Stimulated activated CD4-positive, alpha-beta T cell treated with anti-CD3 and anti-CD28 coated beads, Interleukin-15, amount 100 ng/mL, for 48 hours (primary cell): ENCODE data around the gene NRM.
"Not testable (repeated sequence)": the region's sequence is repeated elsewhere in the genome, so short reads cannot be mapped to it uniquely, and the experiment has no call there.

Experiments used
- DNase-seq, 2 donors: peaks; one replicate each; pipeline ENCODE4 v3.0.0-alpha.2; 2020; ENCODE audit warnings: low read depth in 2 of 2

Gene NRM

DNA sequence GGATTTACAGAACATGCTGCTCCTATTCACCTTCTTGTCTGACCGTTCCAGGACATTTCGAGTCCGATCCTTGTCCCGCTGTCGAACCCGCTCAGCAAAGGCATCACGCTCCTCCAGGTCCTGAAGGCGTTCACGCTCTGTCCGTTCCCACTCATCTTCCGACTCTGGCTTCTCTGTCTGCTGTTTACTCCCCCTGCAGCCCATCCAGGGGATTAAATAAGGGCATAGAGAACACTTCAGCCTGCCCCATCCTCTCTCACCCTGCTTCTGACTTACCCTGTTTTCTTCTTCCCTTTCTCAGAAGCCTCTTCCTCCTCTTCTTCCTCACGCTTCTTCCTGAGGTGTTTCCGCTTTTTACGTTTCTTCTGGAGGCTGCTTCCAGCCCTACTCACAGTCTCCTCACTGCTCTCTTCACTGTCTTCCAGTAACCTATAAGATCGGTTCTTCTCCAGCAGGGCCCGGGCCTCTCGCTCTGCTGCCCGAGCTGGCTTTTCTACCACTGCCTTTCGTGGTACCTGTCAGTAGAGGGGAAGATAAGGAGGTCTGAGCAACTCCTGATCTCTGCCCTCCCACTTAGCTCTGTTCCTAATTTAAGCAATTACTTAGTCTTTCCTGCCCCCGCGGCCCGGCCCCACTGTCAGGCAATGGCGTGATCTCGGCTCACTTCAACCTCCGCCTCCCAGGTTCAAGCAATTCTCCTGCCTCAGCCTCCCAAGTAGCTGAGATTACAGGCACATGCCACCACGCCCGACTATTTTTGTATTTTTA is 19.8 kb downstream of the NRM start:
- DNase-seq = no peak

DNA sequence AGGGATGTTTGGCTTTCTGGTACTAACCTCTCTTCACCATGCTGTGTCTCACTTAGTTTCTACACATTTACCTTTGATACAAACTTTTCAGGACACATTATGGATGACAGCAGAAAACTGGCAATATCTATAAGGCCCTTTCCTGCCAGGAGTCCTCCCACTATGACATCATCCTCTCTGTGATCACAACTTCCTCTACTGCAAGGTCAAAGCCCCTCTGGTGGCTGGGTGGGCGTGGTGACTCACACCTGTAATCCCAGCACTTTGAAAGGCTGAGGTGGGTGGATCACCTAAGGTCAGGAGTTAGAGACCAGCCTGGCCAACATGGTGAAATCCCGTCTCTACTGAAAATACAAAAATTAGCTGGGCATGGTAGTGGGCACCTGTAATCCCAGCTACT is 24.5 kb downstream of the NRM start:
- peak in 1 of 2 donors; percentile 29 for DNase-seq

DNA sequence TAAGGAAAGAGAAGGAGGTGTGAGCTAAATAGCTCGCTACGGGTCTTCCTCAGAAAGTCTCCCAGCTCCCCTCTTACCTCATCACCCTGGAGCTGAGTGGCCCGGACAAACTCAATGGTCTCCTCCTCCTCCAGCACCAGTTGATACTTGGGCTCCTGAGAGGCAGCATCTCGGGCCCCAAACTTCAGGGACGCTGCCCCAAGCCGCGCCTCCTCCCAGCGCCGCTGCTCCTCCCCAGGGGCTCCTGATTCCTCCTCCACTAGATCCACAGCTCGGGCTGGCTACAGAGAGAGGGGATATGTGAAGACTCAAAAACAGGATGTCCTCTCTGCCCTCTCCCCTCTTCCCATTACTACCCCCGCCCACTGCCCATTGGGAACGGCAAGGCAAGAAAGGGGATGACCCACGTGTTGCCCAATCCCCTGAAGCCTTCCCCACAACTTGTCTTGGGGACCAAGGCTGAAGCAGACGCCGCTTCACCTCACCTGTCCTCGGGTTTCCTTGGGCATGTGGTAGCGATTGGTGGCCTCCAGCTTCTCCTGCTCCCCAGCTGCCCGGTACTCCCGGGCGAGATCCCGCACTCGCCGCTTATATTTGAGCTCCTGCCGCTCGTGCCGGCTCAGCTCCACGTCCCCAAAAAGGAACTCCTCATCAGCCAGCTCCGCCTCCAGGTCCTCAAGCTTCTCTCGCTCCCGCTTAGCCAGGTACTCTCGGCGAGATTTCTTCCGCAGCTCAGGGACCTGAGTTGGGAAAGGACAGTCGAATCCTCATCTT is 25.6 kb downstream of the NRM start:
- DNase-seq = no peak

DNA sequence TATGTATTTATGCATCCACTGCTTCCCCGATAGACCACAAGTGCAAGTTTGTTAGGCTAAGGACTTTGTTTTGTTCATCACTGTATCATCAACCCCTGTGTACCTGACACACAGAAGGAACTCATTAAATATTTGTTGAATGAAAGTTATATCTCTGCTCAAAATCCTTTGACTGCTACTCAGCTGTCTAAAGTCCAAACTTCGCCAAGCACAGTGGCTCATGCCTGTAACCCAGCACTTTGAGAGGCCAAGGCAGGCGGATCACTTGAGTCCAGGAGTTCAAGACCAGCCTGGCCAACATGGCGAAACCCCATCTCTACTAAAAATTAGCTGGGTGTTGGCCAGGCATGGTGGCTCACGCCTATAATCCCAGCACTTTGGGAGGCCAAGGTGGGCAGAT is 32.9 kb downstream of the NRM start:
- DNase-seq = not testable (repeated sequence)

DNA sequence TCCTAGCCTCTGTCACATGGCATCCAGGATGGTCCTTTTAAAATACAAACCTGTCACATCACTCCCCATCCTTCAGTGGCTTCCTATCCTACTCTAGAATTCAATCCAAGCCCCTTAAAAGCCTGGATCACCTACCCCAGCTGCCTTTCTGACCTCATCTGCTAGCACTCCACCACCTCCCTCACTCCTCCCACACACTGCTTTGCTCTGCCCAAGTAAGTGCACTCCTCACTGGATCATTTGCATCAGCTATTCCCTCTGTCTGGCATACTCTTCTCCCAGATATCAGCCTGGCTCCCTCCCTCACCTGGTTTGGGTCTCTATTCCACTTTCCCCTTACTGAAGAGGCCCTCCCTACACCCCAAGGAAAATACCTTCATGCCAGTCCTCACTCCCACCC is 33.3 kb downstream of the NRM start:
- DNase-seq = no peak

DNA sequence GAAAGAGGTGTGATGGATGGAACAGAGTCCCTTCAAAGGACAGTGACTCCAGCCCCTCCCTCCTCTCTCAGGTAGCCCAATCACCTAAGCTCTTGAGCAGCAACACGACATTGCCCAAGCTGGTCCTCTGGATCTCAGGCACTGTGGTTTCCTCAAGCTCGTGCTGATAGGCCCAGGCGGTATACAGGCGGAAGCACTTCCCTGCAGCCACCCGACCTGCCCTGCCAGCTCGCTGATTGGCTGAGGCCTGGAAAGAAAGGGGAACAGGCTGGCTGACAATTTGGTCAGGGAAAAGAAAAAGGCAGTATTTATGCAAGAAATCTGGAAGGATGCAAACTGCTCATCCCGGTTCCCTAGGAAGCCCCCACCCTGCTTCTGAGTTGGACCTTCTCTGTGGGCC is 34.3 kb downstream of the NRM start:
- no peak for DNase-seq

DNA sequence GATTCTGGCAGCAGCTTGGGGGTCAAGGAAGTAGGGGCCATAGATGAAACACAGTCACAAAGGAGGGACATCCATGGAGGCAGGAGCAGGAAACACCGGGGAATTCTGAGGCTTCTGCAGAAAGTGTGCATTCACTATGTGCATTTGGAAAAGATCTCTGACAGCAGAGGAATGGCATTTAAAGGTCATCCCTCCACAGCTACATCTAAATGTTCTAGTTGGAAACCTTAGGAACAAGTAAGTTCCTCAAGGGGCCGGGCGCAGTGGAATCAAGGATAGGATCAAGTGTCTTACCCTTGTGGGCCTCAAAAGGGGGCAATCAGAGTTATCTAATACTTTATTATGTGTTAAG is 35.1 kb downstream of the NRM start:
- no peak for DNase-seq

DNA sequence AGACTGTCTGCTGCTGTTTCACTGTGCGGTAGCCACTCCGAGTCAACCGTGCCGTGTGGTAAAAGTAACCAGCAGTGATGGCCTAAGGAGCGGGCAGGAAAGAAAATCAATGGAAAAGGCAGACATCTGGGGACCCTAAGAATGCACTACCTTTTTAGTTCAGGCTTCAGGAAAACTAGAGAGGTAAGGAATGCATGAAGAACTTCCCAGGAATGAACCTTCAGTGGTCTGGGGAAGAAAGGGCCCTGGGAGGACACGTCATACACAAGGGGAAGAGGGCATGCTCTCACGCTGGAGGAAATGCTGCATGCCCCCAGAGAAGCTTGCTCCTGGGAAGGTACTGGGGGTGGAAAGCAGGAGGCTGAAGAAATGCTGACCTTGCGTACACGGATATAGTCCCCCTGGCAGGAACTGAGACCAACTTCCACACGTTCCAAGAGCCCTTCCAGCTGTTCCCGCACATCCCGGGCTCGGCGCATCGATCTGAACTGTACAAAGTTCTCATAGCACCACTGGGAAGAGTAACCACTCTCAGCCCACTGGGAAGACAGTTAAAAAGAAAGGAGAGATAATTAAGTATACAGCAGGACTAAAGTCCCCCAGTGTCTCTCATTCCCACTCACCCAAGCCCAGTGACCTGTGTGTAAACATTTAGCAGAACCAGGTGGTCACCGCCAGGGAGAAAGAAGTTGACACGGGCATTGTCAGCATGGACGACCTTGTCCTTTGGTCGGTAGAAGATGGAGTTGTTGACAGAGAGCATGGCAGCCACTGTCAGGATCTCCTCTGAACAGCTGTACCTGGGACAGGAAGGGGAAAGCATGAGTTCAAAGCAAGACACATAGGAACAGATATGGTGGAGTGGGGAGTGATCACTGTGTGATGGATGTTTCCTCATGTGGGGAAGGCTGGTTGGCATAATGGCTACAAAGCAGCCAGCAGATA is 35.7 kb downstream of the NRM start:
- no peak for DNase-seq

DNA sequence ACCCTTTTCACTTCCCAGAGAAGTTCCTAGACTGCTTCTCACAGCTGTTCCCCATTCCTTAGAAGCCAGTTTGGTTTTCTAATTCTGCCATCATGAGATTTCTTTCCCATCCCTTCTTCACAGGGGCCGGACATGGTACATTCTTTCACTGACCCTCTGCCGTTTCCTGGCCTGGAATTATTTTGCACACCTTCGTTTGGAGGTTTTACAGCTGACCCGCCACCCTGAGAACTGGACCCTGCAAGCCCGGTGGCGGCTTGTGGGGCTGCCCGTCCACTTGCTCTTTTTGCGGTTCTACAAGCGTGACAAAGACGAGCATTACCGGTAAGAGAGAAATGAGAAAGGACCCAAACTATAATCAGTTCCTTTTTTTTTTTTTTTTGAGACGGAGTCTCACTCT is 39.6 kb downstream of the NRM start:
- no peak for DNase-seq

DNA sequence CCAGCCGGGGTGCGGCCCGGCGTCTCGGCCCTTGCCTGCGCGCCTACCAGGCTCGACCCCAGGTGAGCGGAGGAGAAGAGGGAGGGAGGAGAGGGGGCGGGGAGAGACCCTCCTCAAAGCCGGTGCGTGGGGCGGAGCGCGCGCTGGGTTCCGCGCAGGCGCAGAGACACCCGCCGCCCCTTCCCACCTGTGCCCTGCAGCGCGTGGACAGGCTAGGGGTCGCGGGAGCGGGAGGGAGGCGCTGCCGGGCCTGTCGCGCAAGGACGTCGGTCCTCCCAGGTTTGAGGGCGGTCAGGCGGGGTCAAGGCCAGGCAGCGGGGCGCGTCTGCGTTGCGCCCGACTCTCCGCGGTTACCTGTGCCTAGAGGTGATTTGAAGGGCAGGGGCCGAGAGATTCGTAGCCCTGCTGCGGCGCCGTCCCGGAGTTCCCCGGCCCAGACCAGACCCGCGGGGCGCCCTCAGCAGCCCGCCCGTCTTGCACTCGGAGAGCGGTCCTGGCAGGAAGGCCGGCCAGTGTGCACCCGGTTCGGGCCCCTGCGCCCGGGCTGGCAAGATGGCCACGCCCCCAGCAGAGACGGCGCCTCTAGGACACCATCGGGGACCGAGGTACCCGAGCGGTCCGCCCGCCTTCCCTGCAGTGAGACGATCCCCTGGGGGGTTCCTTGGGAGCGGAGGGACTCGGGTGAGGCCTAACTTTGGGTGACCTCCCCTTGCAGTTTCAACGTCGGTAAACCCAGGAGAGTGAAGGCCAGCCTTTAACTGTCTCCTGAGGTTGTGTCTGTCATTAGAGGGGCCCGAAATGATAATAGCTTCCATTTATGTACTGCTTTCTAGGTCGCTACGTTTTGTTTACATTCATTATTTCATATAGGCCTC is 43.3 kb downstream of the NRM start:
- peak; percentile 60 to 63 for DNase-seq

DNA sequence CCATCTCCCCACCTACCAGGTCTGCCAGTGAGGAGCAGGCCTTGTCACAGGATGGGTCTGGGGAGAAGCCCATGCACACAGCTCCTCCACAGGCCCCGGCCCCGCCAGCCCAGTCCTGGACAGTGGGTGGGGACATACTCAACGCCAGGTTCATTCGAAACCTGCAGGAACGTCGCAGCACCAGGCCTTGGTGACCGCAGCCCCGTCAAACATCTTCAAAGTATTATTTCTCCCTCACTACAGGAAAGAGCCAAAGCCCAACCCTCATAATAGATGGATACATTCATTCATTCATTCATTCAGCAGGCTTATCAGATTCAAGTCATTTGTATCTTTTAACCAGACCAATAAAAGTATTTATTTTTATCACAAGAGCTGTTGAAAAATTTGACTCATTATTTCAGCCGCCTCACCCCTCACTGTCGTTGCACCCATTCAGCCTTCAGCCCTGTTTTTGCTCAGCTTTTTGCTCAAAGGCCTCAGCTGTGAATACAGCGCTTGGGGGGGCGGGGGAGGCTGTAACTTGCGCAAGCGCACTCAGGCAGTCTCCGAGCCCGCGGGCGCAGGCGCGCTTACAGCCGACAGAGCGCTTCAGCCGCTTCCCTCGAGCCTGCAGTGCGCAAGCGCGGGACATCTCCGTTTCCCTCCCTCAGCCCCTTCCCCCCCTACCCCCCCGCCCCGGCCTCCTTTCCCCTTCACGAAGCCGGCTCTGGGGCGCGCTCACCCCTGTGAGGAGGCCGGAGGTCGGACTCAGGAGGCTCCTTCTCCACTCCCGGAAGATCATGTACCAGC is 44.1 kb downstream of the NRM start, which contains the start of gene C6orf136:
C6orf136 (plus strand) TSS at position 684 of the 792 bp plus-strand sequence; CDS start at position 783, 99 bp downstream.
- peak; percentile 88 to 90 for DNase-seq

DNA sequence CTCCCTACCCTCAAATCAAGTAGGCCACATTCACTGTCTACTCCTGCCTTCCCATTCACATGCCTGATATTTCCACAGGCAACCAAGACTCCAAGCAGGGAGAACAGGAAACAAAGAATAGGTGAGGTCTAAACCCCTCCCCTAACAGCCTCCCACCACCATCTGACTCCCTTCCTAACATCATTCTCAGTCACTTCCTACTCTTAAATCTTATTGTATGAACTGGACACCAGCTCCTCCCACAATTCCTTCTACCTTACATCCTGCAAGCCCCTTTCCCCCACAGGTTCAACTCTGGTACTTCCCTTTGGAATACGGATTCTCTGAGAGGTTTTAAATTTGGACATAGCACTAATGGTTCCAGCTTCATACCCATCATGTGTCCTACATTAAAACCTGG is 44.8 kb downstream of the NRM start:
- DNase-seq = no peak

DNA sequence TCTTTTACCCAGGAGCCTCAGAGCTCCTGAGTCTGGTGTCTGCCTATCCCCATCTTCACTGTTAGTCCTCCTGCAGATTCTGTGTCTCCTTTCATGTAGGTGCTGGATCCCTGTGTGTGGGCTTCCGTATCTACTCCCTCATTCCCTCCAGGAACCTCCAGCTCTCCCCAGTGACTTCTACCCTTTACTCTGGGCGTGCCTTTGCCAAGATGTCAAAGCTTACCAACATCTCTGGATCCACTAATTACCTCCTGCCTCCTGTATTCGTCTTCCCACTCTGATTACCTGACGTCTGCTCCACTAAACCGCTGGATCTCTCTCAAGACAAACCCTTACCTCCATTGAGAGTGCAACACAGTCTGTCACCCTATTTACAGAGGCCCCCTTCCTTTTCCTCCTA is 46.0 kb downstream of the NRM start:
- no peak for DNase-seq

DNA sequence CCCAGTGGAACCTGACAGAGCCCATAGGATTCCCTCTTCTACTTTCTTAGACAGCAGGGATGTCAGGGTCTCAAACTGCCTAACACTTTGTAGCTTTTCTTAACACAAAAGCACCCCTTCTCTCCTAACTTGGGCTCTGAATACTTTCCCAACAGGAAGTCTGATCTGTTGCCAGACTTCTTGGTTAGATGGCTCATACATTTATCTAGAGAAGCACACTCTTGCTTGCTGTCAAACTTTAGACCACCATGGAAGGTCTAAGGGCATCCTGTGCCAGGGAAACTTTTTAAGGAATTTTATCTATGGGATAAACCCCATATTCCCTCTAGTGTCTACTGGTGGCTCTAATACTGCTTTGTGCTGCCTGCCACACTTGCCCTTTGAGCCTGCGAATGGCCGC is 47.1 kb downstream of the NRM start:
- no peak for DNase-seq

DNA sequence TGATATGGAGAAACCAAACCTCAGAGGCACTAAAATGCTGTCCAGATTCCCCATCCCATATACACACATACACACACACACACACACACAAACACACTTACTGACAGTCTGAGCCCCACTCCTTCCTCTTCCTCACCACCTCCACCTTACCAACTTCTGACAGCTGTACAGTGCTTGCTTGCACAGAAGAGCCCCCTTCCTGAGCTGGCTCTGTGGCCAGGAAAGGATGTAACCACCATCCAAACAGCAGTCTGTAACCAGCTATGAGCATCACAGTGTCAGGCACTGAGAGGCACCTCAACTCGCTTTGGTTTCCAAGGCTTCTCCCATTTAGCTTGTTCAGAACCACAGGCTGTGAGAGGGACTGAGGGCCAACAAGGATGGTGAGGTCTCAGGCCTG is 49.7 kb downstream of the NRM start:
- no peak for DNase-seq

DNA sequence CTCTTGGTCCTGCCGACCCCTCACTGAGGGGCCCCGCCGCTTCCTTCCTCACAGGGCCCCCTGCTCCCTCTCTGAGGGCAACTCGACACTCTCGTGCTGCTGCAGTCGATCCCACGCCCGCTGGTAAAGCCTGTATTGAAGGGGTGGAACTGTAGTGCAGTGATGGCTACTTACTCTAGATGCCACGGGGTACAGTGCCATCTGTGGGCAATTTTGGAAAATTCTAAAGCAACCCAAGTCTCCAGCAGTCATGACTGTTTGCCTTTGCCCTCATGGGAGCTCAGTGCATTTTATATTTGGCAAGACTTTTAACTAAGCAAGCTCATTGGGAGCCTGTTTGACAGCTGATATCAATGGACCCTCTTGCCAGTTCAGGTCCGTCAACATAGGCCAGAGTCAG is 50.3 kb downstream of the NRM start:
- DNase-seq = no peak
